ENCODE data around the gene APLP2.

Gene APLP2

GRCh38 chr11:130188047-130188446, 118.4 kb downstream of the APLP2 start:
- no peak for TF ChIP-seq NFIC (IDR thresholded peaks at IDR 0.05)

GRCh38 chr11:130188585-130189347, 119.1 kb downstream of the APLP2 start:
- peak; percentile 83 for TF ChIP-seq NFIC (IDR thresholded peaks at IDR 0.05)
- TF ChIP-seq YY1 (IDR thresholded peaks at IDR 0.05; ENCODE audit: low read depth): no peak
- TF ChIP-seq EGR1 (IDR thresholded peaks at IDR 0.05): no peak
- no peak for TF ChIP-seq TCF12 (IDR thresholded peaks at IDR 0.05; ENCODE audit: low read depth)
- TF ChIP-seq ZBTB7A (IDR thresholded peaks at IDR 0.05; ENCODE audit: low read depth): no peak

DNA sequence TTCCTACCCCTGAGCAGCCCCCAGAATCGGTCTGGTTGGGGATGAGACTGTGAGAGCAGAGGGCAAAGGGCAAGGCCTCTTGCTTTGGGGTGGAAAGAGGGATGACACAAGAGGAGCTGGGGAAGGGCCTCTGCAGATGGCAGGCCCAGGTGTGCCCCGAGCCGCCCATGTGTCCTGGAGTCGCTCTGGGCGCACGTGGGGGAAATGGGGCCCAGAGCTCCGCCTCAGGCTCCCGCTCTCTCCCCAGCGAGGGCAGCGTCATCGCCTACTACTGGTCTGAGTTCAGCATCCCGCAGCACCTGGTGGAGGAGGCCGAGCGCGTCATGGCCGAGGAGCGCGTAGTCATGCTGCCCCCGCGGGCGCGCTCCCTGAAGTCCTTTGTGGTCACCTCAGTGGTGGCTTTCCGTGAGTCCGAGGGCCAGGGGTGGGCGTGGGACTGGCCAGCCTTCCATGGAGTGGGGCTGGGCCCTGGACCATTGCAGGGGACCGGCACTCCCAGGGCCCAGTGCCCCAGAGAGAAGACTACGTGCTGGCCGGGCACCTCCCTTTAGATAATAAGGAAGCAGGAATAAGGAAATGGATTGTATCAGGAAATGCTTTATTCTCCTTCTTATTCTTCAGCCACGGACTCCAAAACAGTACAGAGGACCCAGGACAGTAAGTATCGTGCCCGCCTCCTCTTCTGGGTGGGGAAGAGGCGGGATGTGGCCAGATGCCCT, 120.0 kb downstream of the APLP2 start:
- no peak for TF ChIP-seq CREB1 (IDR thresholded peaks at IDR 0.05; ENCODE audit: low read depth)
- TF ChIP-seq, protein P1, sequence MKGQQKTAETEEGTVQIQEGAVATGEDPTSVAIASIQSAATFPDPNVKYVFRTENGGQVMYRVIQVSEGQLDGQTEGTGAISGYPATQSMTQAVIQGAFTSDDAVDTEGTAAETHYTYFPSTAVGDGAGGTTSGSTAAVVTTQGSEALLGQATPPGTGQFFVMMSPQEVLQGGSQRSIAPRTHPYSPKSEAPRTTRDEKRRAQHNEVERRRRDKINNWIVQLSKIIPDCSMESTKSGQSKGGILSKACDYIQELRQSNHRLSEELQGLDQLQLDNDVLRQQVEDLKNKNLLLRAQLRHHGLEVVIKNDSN (IDR thresholded peaks at IDR 0.05): no peak
- no peak for TF ChIP-seq TEAD4 (IDR thresholded peaks at IDR 0.05)
- TF ChIP-seq TCF12 (IDR thresholded peaks at IDR 0.05; ENCODE audit: low read depth): no peak
- no peak for TF ChIP-seq ZBTB7A (IDR thresholded peaks at IDR 0.05; ENCODE audit: low read depth)
- no peak for TF ChIP-seq CEBPB (IDR thresholded peaks at IDR 0.05)
- no peak for TF ChIP-seq FOXM1 (IDR thresholded peaks at IDR 0.05; ENCODE audit: borderline replicate concordance, low read depth)
- TF ChIP-seq REST (IDR thresholded peaks at IDR 0.05; ENCODE audit: low read depth): no peak

DNA sequence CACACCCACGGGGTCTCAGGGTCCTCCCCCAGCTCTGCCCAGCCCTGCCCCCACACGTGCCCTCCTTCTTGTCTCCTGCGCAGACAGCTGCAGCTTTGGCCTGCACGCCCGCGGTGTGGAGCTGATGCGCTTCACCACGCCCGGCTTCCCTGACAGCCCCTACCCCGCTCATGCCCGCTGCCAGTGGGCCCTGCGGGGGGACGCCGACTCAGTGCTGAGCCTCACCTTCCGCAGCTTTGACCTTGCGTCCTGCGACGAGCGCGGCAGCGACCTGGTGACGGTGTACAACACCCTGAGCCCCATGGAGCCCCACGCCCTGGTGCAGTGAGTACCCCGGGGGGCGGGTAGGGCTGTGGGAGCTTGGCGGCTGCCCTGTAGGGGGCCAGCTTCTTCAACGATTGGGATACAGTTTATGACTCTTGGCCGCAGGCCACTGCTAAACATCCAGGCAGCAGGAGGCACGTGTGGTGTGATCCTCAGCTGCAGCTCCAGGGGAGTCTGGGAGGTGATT, 120.7 kb downstream of the APLP2 start:
- TF ChIP-seq TAF1 (IDR thresholded peaks at IDR 0.05; ENCODE audit: low read depth) (no peak), NFIC (IDR thresholded peaks at IDR 0.05) (no peak), ZBTB7A (IDR thresholded peaks at IDR 0.05; ENCODE audit: low read depth) (no peak), CEBPB (IDR thresholded peaks at IDR 0.05) (no peak), REST (IDR thresholded peaks at IDR 0.05; ENCODE audit: low read depth) (no peak), EGR1 (IDR thresholded peaks at IDR 0.05) (no peak), EP300 (IDR thresholded peaks at IDR 0.05; ENCODE audit: borderline replicate concordance) (no peak), CREB1 (IDR thresholded peaks at IDR 0.05; ENCODE audit: low read depth) (no peak), YY1 (IDR thresholded peaks at IDR 0.05; ENCODE audit: low read depth) (no peak), TCF12 (IDR thresholded peaks at IDR 0.05; ENCODE audit: low read depth) (no peak), FOXM1 (IDR thresholded peaks at IDR 0.05; ENCODE audit: borderline replicate concordance, low read depth) (no peak), TEAD4 (IDR thresholded peaks at IDR 0.05) (no peak), RAD21 (IDR thresholded peaks at IDR 0.05; ENCODE audit: low read depth) (no peak)
- TF ChIP-seq, protein P1 (IDR thresholded peaks at IDR 0.05): no peak
- TF ChIP-seq, protein P2, sequence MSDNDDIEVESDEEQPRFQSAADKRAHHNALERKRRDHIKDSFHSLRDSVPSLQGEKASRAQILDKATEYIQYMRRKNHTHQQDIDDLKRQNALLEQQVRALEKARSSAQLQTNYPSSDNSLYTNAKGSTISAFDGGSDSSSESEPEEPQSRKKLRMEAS (IDR thresholded peaks at IDR 0.05): no peak

GRCh38 chr11:130191896-130192295, 122.2 kb downstream of the APLP2 start:
- TF ChIP-seq EGR1 (IDR thresholded peaks at IDR 0.05) (no peak), TCF12 (IDR thresholded peaks at IDR 0.05; ENCODE audit: low read depth) (no peak), FOXM1 (IDR thresholded peaks at IDR 0.05; ENCODE audit: borderline replicate concordance, low read depth) (no peak), YY1 (IDR thresholded peaks at IDR 0.05; ENCODE audit: low read depth) (no peak), CEBPB (IDR thresholded peaks at IDR 0.05) (no peak), EP300 (IDR thresholded peaks at IDR 0.05; ENCODE audit: borderline replicate concordance) (no peak), CREB1 (IDR thresholded peaks at IDR 0.05; ENCODE audit: low read depth) (no peak), NFIC (IDR thresholded peaks at IDR 0.05) (no peak), RAD21 (IDR thresholded peaks at IDR 0.05; ENCODE audit: low read depth) (no peak), TAF1 (IDR thresholded peaks at IDR 0.05; ENCODE audit: low read depth) (no peak), ZBTB7A (IDR thresholded peaks at IDR 0.05; ENCODE audit: low read depth) (no peak), TEAD4 (IDR thresholded peaks at IDR 0.05) (no peak)
- TF ChIP-seq, protein P1 (IDR thresholded peaks at IDR 0.05): no peak
- TF ChIP-seq, protein P2 (IDR thresholded peaks at IDR 0.05): no peak

Measured in Ishikawa (cell line).